Measurements from ENCODE around the gene ASXL1.
"Not testable (repeated sequence)": the region's sequence is repeated elsewhere in the genome, so short reads cannot be mapped to it uniquely, and the experiment has no call there.

Gene ASXL1

DNA sequence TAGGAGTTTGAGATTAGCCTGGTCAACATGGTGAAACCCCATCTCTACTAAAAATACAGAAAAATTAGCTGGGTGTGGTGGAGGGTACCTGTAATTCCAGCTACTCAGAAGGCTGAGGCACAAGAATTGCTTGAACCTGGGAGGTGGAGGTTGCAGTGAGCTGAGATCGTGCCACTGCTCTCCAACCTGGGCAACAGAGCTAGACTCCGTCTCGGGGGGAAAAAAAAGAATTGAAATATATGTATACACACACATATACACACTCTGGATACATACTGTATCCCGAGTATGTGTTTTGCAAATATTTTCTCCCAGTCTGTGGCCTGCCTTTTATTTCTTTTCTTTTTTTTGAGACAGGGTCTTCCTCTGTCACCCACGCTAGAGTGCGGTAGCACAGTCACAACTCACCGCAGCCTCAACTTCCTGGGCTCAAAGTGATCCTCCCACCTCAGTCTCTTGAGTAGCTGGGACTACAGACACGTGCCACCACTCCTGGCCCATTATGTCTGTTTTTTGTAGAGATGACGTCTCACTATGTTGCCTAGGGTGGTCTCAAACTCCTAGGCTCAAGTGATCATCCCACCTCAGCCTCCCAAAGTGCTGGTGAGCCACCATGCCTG lies 49.1 kb downstream of the ASXL1 start:
- not testable (repeated sequence) for DNase-seq (ENCODE audit: low spot score)

DNA sequence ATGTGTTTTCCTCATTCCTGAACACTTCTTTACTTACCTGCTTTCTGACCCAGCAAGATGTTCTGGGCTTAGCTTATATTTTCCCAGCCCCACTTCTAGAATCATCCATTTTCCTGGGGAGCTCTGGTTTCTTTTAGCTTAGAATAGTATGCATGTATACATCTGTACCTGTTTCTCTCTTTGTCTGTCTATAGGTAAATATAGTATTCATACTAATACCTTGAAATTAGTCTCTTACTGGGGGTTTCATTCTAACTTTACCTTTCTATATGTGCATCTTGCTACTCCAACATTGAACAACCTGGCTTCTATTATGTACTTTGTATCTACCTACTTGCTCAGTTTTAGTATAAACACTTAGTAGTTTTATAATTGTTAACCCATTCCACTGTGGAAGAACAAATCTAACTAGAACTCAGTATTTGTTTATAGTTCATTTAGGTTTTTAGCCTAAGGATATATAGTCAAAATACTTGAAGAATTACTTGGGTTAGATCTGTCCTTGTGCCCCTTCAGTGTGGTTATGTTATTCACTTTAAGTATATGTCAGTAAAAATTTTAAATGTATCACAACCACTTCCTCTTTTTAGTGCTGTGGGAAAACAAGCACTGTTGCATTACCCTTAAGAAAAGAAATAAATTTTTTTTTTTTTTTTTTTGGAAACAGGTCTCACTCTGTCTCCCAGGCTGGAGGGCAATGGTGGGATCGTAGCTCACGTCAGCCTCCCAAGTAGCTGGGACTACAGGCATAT lies 54.0 kb downstream of the ASXL1 start:
- no peak for DNase-seq (ENCODE audit: low spot score)

DNA sequence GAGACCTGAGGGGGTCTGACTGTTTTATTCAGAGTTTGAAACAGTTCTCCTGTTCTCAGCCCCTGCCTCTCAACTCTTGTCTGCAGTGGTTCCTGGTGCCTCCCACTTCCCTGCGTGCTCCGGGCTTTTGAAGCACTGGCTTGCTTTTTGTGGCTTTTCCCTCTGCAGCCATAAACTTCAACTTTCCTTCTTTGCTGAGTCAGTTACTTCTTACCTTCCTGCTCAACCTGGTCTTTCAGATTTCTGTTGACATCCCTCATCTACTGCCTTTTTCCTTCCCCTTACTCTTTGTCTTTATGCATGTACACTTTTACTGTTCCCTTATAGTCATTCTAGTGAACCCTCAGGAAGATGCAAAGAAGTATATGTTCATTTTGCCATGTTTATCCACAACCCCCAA lies 57.4 kb downstream of the ASXL1 start:
- DNase-seq (ENCODE audit: low spot score): no peak

DNA sequence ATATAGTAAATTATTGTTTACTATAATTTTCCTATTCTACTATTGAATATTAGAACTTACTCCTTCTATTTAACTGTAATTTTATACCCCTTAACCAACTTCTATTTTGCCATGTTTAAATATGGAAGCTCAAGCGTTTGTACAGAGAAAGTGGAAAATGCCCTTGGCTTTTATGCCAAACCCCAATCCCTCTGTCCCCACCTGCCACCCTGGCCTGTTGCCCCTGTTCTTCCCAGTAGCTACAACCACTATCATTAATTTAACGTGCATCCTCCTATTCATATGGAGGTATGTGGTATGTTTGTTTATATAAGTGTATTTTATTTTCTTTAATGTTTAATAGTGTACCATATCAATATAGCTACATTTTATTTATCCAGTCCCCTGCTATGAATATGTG lies 58.1 kb downstream of the ASXL1 start:
- no peak for DNase-seq (ENCODE audit: low spot score)

DNA sequence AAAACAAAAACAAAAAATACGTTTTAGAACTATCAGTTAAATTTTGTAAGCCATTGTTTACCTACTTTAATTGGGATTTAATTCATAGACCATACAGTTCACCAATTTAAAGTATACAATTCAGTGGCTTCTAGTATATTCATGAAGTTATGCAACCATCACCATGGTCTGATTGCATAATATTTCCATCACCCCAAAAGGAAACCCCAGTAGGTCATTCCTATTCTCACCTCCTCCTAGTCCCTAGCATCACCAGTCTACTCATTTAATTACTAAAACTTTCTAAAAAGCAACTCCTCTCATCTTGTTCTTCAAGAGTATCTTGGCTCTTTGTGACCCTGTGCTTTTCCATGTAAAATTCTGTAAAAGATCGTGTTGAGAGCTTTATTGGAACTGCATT lies 60.2 kb downstream of the ASXL1 start:
- DNase-seq (ENCODE audit: low spot score): no peak

DNA sequence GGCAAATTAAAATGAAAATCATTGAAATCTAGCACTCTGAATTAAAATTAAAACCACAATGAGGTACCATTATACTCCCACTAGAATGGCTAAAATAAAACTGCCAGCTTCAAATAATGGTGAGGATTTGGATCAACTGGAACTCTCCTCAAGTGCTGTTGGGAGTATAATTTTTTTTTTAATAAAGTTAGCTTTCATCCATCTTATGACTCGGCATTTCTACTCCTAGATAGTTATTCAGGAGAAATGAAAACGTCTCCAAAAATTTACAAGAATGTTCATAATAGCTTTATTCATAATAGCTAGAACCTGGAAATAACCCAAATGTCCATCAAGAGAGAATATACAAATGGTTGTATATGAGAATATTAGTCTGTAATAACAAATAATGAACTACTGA lies 63.2 kb downstream of the ASXL1 start:
- DNase-seq (ENCODE audit: low spot score): no peak

DNA sequence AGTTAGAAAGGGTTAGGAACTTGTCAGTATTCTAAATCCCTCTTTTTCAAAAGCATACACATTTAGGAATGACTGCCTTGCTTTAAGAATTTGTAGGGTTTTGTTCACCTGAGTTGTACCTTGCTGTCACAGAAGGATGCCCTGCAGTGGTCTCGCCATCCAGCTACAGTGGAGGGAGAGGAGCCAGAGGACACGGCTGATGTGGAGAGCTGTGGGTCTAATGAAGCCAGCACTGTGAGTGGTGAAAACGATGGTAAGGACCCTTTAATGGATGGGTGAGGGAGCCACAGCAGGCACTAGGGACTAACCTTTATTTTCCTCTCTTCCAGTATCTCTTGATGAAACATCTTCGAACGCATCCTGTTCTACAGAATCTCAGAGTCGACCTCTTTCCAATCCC lies 69.9 kb downstream of the ASXL1 start:
- no peak for DNase-seq (ENCODE audit: low spot score)

DNA sequence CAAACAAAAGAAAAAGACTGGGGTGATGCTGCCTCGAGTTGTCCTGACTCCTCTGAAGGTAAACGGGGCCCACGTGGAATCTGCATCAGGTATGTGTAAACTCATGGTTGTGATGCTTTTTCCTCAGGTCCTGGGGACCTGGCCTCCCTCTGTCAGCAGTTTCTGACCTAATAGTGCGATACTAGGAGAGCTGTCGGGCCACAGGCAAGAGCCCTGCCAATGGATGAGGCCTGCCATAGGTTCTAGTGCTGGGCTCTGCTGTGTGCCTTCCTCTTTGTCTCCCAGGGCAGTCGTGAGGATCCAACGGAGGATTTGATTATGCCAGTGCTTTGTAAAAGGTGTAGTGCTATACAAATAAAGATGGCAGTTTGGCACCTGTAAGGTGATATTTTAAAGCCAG lies 71.2 kb downstream of the ASXL1 start:
- no peak for DNase-seq (ENCODE audit: low spot score)

DNA sequence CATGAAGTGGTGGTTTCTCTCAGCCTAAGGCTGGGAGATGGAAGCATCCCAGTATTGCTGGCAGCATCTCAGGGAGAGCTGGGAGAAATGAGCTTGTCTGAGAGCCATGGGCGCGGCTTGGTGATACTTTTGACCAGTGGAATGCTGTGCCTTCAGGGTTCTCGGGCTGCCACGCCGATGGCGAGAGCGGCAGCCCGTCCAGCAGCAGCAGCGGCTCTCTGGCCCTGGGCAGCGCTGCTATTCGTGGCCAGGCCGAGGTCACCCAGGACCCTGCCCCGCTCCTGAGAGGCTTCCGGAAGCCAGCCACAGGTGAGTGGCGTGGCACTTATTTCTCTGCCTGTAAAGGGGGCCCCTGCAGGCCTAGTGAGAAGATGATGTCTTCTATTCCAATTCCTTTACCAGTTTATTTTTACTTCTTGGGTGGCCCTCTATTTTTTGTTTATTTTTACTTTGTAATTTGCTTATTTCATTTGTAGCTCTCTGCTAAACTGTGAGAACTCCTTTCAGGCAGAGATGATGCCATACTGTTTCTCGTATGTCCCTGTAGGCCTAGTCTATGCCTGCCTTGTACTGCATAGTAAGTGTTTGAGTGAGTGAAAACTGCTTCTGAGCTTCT lies 71.7 kb downstream of the ASXL1 start:
- DNase-seq (ENCODE audit: low spot score): no peak

DNA sequence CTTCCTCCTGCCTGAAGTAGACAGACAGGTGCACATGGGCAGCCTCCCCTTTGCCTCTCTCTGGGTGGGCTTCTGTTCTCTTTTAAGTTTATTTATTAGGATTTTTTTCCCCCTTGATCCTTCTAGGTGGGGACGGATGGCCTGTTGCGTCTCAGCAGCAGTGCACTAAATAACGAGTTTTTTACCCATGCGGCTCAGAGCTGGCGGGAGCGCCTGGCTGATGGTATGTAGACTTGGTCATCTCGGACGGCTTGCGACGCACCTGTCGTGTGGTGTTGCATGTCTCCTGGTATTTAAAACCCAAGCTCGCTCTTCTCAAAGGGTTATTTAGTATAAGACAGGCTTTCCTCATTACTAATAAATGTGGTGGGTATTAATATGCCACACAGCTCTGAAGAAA lies 73.3 kb downstream of the ASXL1 start:
- no peak for DNase-seq (ENCODE audit: low spot score)

DNA sequence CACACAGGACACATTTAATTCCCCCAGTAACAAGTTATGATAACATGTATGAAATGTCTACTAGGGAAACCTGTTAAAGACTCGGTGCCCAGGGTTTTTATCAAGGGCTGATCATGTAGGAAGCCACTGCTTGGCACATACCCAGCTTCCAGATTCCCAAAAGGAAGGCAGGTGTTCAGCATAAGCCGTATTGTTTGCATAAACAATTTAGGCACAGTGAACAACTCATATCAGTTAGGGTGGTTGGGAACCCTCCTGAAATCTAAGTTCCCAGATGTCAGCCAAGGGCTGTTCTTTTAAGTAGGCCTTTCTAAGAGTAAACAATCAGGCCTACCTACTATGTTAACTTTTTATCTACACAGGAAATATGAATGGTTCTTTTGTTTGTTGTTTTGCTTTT lies 74.1 kb downstream of the ASXL1 start:
- no peak for DNase-seq (ENCODE audit: low spot score)

DNA sequence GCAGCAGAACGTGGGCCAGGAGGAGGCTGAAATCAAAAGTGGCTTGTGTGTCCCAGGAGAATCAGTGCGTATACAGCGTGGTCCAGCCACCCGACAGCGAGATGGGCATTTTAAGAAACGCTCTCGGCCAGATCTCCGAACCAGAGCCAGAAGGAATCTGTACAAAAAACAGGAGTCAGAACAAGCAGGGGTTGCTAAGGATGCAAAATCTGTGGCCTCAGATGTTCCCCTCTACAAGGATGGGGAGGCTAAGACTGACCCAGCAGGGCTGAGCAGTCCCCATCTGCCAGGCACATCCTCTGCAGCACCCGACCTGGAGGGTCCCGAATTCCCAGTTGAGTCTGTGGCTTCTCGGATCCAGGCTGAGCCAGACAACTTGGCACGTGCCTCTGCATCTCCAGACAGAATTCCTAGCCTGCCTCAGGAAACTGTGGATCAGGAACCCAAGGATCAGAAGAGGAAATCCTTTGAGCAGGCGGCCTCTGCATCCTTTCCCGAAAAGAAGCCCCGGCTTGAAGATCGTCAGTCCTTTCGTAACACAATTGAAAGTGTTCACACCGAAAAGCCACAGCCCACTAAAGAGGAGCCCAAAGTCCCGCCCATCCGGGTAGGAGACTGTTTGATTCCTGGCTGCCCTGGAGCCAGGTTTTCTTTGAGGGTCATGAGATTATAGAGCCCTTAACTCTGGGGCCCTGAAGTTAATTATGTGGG lies 75.3 kb downstream of the ASXL1 start:
- no peak for DNase-seq (ENCODE audit: low spot score)

DNA sequence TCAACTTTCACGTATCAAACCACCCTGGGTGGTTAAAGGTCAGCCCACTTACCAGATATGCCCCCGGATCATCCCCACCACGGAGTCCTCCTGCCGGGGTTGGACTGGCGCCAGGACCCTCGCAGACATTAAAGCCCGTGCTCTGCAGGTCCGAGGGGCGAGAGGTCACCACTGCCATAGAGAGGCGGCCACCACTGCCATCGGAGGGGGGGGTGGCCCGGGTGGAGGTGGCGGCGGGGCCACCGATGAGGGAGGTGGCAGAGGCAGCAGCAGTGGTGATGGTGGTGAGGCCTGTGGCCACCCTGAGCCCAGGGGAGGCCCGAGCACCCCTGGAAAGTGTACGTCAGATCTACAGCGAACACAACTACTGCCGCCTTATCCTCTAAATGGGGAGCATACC lies 76.3 kb downstream of the ASXL1 start:
- DNase-seq (ENCODE audit: low spot score): no peak

DNA sequence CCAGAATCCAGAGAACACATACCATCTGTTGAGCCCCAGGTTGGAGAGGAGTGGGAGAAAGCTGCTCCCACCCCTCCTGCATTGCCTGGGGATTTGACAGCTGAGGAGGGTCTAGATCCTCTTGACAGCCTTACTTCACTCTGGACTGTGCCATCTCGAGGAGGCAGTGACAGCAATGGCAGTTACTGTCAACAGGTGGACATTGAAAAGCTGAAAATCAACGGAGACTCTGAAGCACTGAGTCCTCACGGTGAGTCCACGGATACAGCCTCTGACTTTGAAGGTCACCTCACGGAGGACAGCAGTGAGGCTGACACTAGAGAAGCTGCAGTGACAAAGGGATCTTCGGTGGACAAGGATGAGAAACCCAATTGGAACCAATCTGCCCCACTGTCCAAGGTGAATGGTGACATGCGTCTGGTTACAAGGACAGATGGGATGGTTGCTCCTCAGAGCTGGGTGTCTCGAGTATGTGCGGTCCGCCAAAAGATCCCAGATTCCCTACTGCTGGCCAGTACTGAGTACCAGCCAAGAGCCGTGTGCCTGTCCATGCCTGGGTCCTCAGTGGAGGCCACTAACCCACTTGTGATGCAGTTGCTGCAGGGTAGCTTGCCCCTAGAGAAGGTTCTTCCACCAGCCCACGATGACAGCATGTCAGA lies 77.4 kb downstream of the ASXL1 start:
- no peak for DNase-seq (ENCODE audit: low spot score)

DNA sequence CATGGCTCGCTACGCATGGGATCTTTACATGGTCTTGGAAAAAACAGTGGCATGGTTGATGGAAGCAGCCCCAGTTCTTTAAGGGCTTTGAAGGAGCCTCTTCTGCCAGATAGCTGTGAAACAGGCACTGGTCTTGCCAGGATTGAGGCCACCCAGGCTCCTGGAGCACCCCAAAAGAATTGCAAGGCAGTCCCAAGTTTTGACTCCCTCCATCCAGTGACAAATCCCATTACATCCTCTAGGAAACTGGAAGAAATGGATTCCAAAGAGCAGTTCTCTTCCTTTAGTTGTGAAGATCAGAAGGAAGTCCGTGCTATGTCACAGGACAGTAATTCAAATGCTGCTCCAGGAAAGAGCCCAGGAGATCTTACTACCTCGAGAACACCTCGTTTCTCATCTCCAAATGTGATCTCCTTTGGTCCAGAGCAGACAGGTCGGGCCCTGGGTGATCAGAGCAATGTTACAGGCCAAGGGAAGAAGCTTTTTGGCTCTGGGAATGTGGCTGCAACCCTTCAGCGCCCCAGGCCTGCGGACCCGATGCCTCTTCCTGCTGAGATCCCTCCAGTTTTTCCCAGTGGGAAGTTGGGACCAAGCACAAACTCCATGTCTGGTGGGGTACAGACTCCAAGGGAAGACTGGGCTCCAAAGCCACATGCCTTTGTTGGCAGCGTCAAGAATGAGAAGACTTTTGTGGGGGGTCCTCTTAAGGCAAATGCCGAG lies 78.2 kb downstream of the ASXL1 start:
- DNase-seq (ENCODE audit: low spot score): no peak

DNA sequence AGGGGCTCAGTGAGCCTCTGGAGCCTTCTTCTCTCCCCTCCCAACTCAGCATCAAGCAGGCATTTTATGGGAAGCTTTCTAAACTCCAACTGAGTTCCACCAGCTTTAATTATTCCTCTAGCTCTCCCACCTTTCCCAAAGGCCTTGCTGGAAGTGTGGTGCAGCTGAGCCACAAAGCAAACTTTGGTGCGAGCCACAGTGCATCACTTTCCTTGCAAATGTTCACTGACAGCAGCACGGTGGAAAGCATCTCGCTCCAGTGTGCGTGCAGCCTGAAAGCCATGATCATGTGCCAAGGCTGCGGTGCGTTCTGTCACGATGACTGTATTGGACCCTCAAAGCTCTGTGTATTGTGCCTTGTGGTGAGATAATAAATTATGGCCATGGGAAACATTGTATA lies 78.8 kb downstream of the ASXL1 start:
- DNase-seq (ENCODE audit: low spot score): no peak

DNA sequence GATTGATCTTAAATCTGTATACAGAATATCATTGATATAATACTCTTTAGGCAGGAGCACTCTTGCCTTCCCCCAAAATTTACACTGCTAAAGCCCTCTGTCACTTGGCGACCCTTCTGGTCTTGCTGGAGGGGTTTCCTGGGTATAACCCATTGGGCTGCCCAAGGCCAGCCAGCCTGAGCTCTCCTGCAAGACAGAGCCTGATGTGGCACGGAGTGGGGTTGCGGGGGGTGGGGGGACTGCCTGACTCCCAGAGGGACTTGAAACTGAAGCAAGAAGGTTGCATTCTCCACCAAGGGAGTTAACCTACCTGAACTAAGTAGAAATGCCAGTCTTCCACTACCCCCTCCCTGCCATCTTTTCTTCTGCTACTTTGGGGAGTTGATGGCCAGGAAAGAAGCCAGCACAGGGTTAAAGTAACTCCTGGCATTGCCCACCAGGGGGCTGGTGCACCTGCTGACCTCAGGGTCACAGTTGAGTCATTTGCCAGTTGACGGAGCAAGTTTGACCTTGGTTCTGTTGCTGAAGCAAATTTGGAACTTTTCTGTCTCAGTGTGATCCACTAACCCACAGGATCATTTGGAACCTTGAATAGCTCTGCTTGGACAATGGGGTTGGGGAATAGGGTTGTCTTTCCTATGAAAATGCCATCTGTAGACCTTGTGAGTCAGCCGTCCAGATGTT lies 79.4 kb downstream of the ASXL1 start:
- peak; percentile 56 for DNase-seq (ENCODE audit: low spot score)

DNA sequence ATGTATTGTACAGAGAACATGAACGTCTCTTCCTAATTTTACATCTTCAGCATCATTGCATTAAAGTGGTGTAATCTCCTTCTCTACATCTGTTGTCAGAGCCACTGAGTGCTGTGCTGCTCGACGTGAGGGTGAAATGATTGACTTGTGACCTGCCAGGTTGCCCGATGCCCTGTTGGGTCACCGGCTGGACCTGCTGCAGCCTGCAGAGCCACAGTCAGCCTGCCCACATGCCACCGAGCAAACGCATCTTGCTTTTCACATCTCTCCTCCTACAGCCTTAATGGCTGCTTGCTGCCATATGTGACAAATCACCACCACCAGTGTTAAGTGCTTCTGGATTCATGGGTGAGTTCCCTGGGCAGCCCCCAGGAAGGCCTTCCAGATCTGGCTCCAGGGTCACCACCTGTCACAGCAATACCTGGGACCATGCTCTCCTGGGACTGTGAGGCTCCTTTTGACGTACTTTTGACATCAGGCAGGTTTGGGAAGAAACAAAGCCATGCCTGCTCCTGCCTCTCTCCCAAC lies 80.3 kb downstream of the ASXL1 start:
- no peak for DNase-seq (ENCODE audit: low spot score)

DNA sequence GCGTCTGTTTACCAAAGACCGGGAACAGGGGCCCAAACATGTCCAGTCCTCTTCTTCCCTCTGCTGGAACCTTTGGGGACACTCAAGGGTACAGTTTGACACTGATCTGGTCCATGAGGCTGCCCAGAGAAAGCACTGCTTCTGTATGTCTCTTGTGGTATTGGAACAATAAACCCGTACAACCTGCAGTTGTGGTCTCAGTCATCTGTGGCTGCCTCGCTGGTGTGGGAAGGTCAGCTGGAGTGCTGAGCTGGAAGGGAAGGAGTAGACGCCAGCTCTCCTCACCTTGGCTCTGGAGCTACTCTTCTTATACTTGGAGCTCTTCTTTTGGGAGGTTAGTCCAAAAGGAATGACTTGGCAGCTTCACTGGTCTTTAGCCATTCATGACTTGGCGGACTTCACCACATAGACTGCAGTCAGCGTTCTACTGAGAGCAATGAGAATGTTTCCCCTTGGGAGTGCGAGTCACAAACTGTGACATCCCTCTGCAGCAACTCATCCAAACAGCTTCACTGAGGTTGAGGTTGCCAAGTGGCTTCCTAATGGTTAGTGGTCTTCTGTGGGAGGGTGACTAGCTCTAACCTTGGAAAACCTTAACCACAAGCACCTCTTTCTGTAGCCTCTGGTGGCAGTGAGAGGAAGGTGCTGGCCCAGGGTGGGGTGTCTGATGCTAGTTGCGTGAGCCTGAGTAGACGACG lies 81.2 kb downstream of the ASXL1 start:
- DNase-seq (ENCODE audit: low spot score): peak; percentile 74

DNA sequence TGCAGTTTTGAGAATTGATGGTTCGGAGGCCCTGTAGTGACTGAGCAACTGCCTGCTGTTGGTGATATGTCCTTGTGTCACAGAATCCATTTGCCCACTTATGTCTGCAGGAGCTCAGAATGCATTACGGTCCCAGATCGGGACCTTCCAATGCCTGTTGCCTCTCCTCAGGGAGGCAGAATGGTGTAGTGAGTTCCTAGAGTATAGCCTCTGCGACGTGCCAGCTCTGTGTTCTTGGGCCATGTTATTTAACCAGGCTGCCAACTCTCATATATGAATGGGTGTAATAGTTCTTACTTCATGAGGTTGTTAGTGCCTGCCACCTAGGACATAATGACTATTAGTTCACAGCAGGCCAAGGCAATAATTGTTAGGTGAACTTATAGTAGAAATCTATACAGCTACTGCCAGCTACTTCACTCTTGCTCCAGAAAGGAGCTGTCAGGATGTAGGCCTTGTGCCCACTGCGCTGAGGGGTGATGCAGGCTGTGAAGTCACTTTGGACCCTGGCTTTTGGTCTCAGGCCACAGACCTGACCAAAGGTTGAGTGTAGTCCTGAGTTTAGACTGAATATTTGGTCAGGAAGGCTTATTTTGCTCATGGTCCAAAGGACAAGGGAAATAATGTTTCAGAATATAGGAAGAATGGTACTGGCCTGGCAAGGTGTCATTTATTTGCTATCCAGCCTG lies 82.1 kb downstream of the ASXL1 start:
- DNase-seq (ENCODE audit: low spot score): no peak

Data from RKO (cell line).